Right kidney (tissue), 9 donors: ENCODE measurements around the gene CFAP58.

Experiments used
- DNase-seq: peaks from one replicate; pipeline ENCODE4 v3.0.0-alpha.2; 2016
- long read RNA-seq, 8 donors: transcript quantifications; one replicate each; lab custom pipeline, GENCODE V29; 2026

CFAP58 gene
- long read RNA-seq, donor 1: 0 reads
- long read RNA-seq, donor 2: 0 reads
- long read RNA-seq, donor 3: 0 reads
- long read RNA-seq, donor 4: 0 reads
- long read RNA-seq, donor 5: 0 reads
- long read RNA-seq, donor 6: 0 reads
- long read RNA-seq, donor 7: 0 reads
- long read RNA-seq, donor 8: 0 reads

GRCh38 chr10:104353325-104354048 lies at the start of gene CFAP58:
CFAP58 (plus strand) TSS chr10:104353833; CDS start chr10:104353898, 65 bp downstream.
- peak; percentile 86 for DNase-seq

- no peak for DNase-seq
Measured at GRCh38 chr10:104304356-104304745, 49.3 kb upstream of the CFAP58 start.

- DNase-seq: no peak
Measured at GRCh38 chr10:104304927-104305326, 48.7 kb upstream of the CFAP58 start.

- DNase-seq: no peak
Measured at GRCh38 chr10:104306897-104307296, 46.7 kb upstream of the CFAP58 start.

- DNase-seq: no peak
Measured at GRCh38 chr10:104307576-104308438, 45.8 kb upstream of the CFAP58 start.

- DNase-seq: no peak
Measured at GRCh38 chr10:104308439-104308903, 45.2 kb upstream of the CFAP58 start.

- no peak for DNase-seq
Measured at GRCh38 chr10:104309980-104310978, 43.4 kb upstream of the CFAP58 start.

GRCh38 chr10:104311184-104311720 lies 42.4 kb upstream of the CFAP58 start:
- no peak for DNase-seq

- DNase-seq: no peak
Measured at GRCh38 chr10:104314591-104315485, 38.8 kb upstream of the CFAP58 start.

GRCh38 chr10:104315486-104315921 lies 38.1 kb upstream of the CFAP58 start:
- no peak for DNase-seq

GRCh38 chr10:104316321-104317099 lies 37.1 kb upstream of the CFAP58 start:
- DNase-seq: no peak

GRCh38 chr10:104317269-104317710 lies 36.3 kb upstream of the CFAP58 start:
- DNase-seq: no peak

GRCh38 chr10:104317726-104318299 lies 35.8 kb upstream of the CFAP58 start:
- no peak for DNase-seq

- no peak for DNase-seq
Measured at GRCh38 chr10:104318326-104318725, 35.3 kb upstream of the CFAP58 start.

GRCh38 chr10:104318810-104319741 lies 34.6 kb upstream of the CFAP58 start:
- DNase-seq: no peak

- no peak for DNase-seq
Measured at GRCh38 chr10:104321226-104321625, 32.4 kb upstream of the CFAP58 start.

GRCh38 chr10:104321725-104322415 lies 31.8 kb upstream of the CFAP58 start:
- no peak for DNase-seq
